NCI-H146 (cell line): ENCODE measurements around the gene SCCPDH.
"Not testable (repeated sequence)": the region's sequence is repeated elsewhere in the genome, so short reads cannot be mapped to it uniquely, and the experiment has no call there.

Source experiments
- DNase-seq: peaks from one replicate; lab custom pipeline; 2025; lab: John Stamatoyannopoulos, UW

The SCCPDH gene

DNA sequence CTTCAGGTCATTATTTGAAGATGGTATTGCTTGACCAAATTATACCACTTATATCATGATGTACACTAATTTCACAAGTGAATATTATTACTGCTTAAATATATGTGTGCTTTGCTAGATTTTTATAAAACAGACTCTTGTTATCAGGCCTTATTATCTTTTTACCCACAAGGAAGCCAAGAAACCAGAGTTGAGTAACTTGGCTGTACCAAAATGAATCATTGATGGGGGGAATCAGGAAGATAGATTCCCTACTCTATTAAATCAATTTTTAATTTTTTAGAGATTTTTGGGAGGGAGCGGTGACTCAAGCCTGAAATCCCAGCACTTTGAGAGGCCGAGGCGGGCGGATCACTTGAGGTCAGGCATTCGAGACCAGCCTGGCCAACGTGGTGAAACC, 16.0 kb upstream of the SCCPDH start:
- no peak for DNase-seq

DNA sequence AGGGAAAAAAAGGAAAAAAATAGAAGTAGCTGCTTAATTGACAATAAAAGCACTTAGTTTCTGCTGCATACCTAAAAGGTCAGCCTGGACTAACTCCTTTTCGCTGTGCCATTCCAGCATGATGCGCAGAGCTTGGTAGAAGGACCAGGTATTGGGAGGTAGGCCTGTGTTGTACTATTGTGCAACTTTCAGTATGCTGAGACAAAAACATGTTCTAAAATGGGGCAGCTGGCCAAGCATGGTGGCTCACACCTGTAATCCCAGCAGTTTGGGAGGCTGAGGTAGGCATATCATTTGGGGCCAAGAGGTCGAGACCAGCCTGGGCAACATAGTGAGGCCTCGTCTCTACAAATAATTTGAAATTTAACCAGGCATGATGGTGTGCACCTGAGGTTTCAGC, 15.0 kb upstream of the SCCPDH start:
- no peak for DNase-seq

DNA sequence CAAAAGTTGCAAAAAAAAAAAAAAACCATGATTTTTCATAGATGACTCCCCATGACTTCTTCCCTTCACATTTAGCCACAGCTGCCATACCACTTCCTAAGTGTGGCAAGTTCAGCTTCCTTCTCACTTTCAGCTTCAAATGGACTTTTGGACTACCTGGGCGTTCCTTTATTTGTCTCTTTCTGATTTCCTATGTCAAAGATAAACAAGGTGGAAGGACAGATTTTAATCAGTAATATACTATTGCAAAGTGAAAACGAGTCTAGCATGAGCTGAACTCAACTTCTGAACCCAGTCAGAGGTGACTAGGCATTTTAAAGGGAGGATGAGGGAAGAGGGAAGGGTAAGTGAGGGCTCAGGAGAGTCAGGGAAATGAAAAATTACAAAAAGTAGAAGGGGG, 14.4 kb upstream of the SCCPDH start:
- no peak for DNase-seq

- no peak for DNase-seq
These were observed 12.6 kb upstream of the SCCPDH start for GRCh38 chr1:246711548-246712003.

- DNase-seq: not testable (repeated sequence)
These were observed 11.8 kb upstream of the SCCPDH start for GRCh38 chr1:246712428-246712827.

- DNase-seq: not testable (repeated sequence)
These were observed 4.8 kb upstream of the SCCPDH start for GRCh38 chr1:246719361-246719760.

DNA sequence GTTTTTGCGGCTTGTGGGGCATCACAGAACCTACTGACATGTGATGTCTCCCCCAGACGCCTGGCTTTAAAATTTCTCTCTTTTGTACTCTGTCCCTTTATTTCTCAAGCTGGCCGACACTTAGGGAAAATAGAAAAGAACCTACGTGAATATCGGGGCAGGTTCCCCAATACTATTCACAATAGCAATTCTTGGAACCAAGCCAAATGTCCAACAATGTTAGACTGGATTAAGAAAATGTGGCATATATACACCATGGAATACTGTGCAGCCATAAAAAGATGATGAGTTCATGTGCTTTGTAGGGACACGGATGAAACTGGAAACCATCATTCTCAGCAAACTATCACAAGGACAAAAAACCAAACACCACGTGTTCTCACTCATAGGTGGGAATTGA, 3.4 kb upstream of the SCCPDH start:
- not testable (repeated sequence) for DNase-seq

DNA sequence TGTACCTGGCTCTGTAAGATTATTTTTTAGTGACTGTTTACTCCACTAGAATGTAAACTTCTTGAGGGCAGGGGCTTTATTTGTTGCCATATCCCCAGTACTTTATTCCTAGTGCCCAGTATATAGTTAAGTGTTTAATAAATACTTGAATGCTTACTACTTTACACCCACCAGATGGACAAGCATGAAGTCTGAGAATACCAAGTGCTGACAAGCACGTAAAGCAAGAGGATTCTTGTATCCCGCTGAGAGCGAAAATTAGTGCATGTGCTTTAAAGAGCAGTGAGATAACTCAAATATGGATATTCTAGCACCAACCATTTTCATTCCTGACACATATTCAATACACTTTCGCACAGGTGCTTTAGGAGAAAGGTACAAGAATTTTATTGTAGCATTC, 1.5 kb upstream of the SCCPDH start:
- no peak for DNase-seq

DNA sequence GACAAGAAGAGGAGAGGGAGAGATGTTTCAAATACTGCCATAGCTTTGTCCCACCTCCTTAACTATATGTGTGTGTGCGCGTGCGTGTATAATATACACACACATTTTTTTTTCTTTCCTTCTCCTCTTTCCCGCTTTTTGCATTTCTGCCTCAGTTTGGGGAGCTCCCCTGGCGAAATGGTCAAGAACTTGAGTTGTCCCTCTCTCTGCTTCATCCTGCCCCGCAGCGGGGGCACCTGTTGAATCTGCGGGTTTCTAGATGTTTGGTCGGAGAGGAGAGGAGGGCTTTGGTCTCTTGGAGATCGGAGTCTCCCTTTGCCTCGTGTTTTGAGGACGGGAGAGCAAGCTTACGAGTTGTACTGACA, 504 bp downstream of the SCCPDH start:
- DNase-seq: peak; percentile 81

DNA sequence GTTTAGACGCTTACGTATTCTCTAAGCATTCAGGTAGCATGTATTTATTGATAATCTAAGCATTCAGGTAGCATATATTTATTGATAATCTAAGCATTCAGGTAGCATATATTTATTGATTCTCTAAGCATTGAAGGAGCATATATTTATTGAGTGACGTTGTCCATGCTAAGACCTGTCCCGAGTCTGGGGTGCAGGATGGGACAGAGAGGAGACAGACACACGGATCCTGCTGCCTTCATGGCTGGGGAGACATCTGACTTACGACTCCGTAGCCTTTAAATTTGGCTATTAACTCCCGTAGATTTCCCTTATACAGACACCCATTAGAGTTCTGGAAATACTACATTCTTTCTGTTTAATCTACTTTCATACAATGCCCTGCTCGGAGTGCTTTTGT, 982 bp downstream of the SCCPDH start:
- DNase-seq: peak; percentile 68

GRCh38 chr1:246726255-246726679, 2.1 kb downstream of the SCCPDH start:
- DNase-seq: no peak

GRCh38 chr1:246726881-246727280, 2.7 kb downstream of the SCCPDH start:
- DNase-seq: no peak

GRCh38 chr1:246727594-246727993, 3.4 kb downstream of the SCCPDH start:
- DNase-seq: no peak

DNA sequence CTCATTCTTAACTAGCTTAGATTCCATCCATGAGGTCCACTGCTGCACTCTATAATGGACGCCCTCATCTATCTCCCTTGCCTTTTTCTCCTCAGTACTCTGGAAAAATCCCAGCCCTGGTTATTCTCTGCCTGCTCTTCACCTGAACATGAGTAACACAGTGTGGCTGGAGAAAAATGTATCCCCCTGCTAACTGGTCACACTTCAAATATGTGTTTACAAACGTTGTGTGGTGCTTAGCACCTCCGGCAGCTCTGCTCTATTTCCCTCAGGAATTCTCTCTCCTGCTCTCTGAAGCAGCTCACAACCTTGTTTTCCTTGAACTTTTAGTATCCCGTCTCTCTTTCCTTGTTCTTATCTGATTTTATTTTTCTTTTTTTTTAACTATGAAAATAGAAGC, 4.1 kb downstream of the SCCPDH start:
- no peak for DNase-seq

GRCh38 chr1:246729040-246729439, 4.8 kb downstream of the SCCPDH start:
- DNase-seq: not testable (repeated sequence)

- no peak for DNase-seq
These were observed 6.6 kb downstream of the SCCPDH start for GRCh38 chr1:246730839-246731238.

DNA sequence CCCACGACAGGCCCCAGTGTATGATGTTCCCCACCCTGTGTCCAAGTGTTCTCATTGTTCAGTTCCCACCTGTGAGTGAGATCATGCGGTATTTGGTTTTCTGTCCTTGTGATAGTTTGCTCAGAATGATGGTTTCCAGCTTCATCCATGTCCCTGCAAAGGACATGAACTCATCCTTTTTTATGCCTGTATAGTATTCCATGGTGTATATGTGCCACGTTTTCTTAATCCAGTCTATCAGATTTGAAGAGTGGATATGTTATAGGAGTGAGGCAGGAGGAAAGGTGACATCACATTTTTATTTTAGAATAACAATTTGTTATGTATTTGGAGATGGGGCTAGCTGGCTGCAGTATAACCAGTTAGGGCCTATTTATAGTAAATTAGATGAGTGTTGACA, 7.7 kb downstream of the SCCPDH start:
- not testable (repeated sequence) for DNase-seq

GRCh38 chr1:246733704-246734103, 9.5 kb downstream of the SCCPDH start:
- no peak for DNase-seq

GRCh38 chr1:246734866-246735265, 10.7 kb downstream of the SCCPDH start:
- DNase-seq: no peak

DNA sequence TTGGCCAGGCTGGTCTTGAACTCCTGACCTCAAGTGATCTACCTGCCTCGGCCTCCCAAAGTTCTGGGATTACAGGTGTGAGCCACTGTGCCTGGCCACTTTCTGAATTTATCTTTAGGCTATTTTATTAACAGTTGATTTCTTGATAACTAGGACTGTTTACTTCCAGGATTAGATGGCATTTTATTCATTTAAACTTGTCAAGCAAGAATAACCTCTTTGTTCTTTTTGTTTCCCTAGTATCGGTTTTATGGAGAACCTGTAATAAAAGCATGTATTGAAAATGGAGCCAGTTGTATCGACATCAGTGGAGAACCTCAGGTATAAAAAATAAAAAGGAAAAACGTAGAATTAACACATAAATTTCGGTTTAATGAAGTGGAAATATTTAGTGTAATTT, 11.5 kb downstream of the SCCPDH start:
- DNase-seq: no peak

DNA sequence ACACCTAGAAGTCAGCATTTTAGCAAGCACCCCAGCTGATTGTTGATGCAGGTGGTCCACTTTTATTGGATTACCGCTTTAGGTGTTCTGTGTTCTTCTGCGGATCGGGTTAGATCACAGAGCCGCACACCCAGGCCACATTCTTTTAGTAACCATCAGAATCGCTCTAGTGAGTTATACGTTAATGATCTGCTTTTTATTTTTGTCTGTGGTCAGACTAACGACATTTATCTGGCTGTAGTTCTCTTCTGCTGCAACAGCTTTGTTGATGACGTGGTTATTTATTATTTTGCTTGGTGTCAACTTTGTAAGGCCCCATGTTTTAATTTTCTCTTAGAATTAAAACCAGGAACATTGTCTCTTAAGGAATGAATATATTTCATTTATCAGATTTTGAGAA, 18.2 kb downstream of the SCCPDH start:
- DNase-seq: no peak

DNA sequence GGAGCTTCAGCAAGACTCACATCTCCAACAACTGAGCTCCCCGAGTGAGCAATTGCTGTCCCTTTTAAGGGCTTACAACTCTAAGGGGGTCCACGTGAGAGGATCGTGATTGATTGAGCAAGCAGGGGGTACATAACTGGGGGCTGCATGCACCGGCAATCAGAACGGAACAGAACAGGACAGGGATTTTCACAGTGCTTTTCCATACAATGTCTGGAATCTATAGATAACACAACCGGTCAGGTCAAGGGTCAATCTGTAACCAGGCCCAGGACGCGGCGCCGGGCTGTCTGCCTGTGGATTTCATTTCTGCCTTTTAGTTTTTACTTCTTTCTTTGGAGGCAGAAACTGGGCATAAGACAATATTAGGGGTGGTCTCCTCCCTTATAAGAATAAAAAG, 21.9 kb downstream of the SCCPDH start:
- not testable (repeated sequence) for DNase-seq

DNA sequence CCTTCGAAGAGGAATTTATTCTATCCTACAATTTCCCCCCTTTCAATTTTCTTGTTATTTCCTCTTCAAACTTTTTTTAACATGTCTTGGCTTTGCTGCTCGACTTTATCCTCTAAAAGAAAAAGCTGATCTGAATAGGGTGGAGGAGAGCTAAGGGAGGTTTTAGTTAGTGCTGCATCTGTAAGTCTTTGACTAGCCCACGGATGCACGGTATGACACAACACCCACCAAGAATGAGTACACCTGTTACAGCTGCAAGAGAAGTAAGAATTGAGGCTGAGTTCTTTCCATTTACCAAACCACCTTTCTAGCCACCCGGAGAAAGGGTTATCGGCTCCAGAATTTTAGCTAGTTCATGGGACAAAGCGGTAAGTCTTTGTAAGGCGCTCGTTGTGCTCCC, 23.8 kb downstream of the SCCPDH start:
- no peak for DNase-seq

DNA sequence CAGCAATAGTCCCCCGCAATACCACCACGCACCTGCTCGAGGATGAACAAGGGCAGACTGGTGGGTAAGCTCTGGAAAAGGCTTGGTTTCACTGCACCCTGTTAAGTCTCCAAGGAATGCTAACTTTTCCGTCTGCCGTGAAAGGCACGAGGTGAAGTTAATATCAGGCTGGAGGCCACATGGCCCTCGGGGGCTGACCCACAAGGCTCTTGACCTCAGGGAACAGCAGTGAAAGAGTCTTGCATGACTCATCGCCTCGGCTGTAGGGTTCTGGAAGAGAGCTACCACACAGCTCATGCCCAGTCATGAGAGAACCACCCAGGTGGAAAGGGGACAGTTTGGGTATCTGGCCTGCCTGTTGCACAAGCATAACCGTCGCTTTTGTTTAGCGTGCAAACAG, 24.7 kb downstream of the SCCPDH start:
- no peak for DNase-seq

- no peak for DNase-seq
These were observed 26.5 kb downstream of the SCCPDH start for GRCh38 chr1:246750752-246751151.
